Erythroblast (primary cell): ENCODE measurements around the gene MPHOSPH9.

Source experiments
- DNase-seq, 2 experiments: peaks; one replicate each; lab custom pipeline; 2025; lab: John Stamatoyannopoulos, UW
- GATA1 ChIP-seq: IDR thresholded peaks from 2 replicates; pipeline ENCODE4 v1.6.1; 2011; ENCODE audit warnings: low read depth, mild to moderate bottlenecking, control low read depth, low read length, moderate library complexity
- POLR2A ChIP-seq: IDR thresholded peaks from 2 replicates; pipeline ENCODE4 v1.6.1; 2011; ENCODE audit warnings: mild to moderate bottlenecking, low read length

Gene MPHOSPH9

GRCh38 chr12:123232807-123233504 is at the start of gene MPHOSPH9, which contains the start of gene MTRFR:
TSS of gene MPHOSPH9 (minus strand) at chr12:123233141. CDS start at chr12:123230364, 2,777 bp downstream.
TSS of gene MTRFR (plus strand) at chr12:123233436. CDS start at chr12:123253675, 20,239 bp downstream.
- DNase-seq, result peak; percentile 100
- TF ChIP-seq POLR2A (peak; percentile 100), GATA1 (peak; percentile 99)

GRCh38 chr12:123282111-123282510 is 49.2 kb upstream of the MPHOSPH9 start:
- TF ChIP-seq GATA1, result no peak
- TF ChIP-seq POLR2A, result no peak
- DNase-seq, result no peak

- DNase-seq, result no peak
- TF ChIP-seq GATA1 (no peak), POLR2A (no peak)
Observed at GRCh38 chr12:123280971-123281370, 48.0 kb upstream of the MPHOSPH9 start.

GRCh38 chr12:123278101-123278627 is 45.2 kb upstream of the MPHOSPH9 start:
- no peak for TF ChIP-seq POLR2A
- TF ChIP-seq GATA1, result no peak

GRCh38 chr12:123273166-123273565 is 40.2 kb upstream of the MPHOSPH9 start:
- DNase-seq, result no peak
- no peak for TF ChIP-seq GATA1
- no peak for TF ChIP-seq POLR2A

More at GRCh38 chr12:123278101-123278627, 45.2 kb upstream of the MPHOSPH9 start:
- DNase-seq, result no peak

- TF ChIP-seq POLR2A (no peak), GATA1 (no peak)
- DNase-seq, result peak; percentile 77 to 85
Observed at GRCh38 chr12:123271001-123271668, 38.2 kb upstream of the MPHOSPH9 start.

GRCh38 chr12:123270214-123271000 is 37.5 kb upstream of the MPHOSPH9 start:
- DNase-seq, result peak; percentile 34 to 37
- no peak for TF ChIP-seq GATA1
- no peak for TF ChIP-seq POLR2A

- TF ChIP-seq GATA1 (no peak), POLR2A (no peak)
- no peak for DNase-seq
Observed at GRCh38 chr12:123269896-123270213, 36.9 kb upstream of the MPHOSPH9 start.

- DNase-seq, result peak; percentile 66 to 78
- no peak for TF ChIP-seq GATA1
- no peak for TF ChIP-seq POLR2A
Observed at GRCh38 chr12:123269395-123269892, 36.5 kb upstream of the MPHOSPH9 start.

- DNase-seq, result no peak
- TF ChIP-seq GATA1 (no peak), POLR2A (no peak)
Observed at GRCh38 chr12:123268850-123269249, 35.9 kb upstream of the MPHOSPH9 start.

GRCh38 chr12:123267991-123268843 is 35.3 kb upstream of the MPHOSPH9 start:
- DNase-seq, result no peak
- TF ChIP-seq POLR2A (no peak), GATA1 (no peak)

- TF ChIP-seq POLR2A (no peak), GATA1 (no peak)
- no peak for DNase-seq
Observed at GRCh38 chr12:123267335-123267920, 34.5 kb upstream of the MPHOSPH9 start.
